GM19467 (cell line): ENCODE data around the gene LBX2.

ENCODE experiments used
- ATAC-seq: cut with Tn5 transposase; IDR thresholded peaks from one replicate; pipeline ENCODE4 v1.9.1; 2021; ENCODE audit warnings: mild to moderate bottlenecking, moderate library complexity; ENCODE audit not compliant: unreplicated experiment

Gene LBX2

GRCh38 chr2:74499267-74499939, at the start of gene LBX2:
TSS of gene LBX2 (minus strand) at chr2:74499603. CDS start at chr2:74499537, 66 bp downstream.
- no peak for ATAC-seq

- no peak for ATAC-seq
These were observed 49.0 kb upstream of the LBX2 start for GRCh38 chr2:74548285-74548899.

- ATAC-seq = no peak
These were observed 46.6 kb upstream of the LBX2 start for GRCh38 chr2:74546004-74546403.

GRCh38 chr2:74544634-74545033, 45.2 kb upstream of the LBX2 start:
- ATAC-seq = no peak

- ATAC-seq = no peak
These were observed 43.6 kb upstream of the LBX2 start for GRCh38 chr2:74542978-74543377.

GRCh38 chr2:74540291-74540690, 40.9 kb upstream of the LBX2 start:
- no peak for ATAC-seq

- ATAC-seq = no peak
These were observed 39.5 kb upstream of the LBX2 start for GRCh38 chr2:74538881-74539339.

- ATAC-seq = no peak
These were observed 37.7 kb upstream of the LBX2 start for GRCh38 chr2:74537140-74537539.

GRCh38 chr2:74536166-74536950, 37.0 kb upstream of the LBX2 start:
- no peak for ATAC-seq

- ATAC-seq = no peak
These were observed 36.1 kb upstream of the LBX2 start for GRCh38 chr2:74535440-74535965.

- no peak for ATAC-seq
These were observed 35.0 kb upstream of the LBX2 start for GRCh38 chr2:74534411-74534810.

- no peak for ATAC-seq
These were observed 34.1 kb upstream of the LBX2 start for GRCh38 chr2:74533464-74533863.

GRCh38 chr2:74532222-74532621, 32.8 kb upstream of the LBX2 start:
- ATAC-seq = no peak

GRCh38 chr2:74531666-74532065, 32.3 kb upstream of the LBX2 start:
- no peak for ATAC-seq

GRCh38 chr2:74530239-74531187, 31.1 kb upstream of the LBX2 start:
- ATAC-seq = no peak

- ATAC-seq = peak; percentile 76
These were observed 30.2 kb upstream of the LBX2 start, which contains the start of the genes AUP1 and HTRA2 for GRCh38 chr2:74529357-74530238. TSS of gene AUP1 (minus strand) at chr2:74529706. CDS start at chr2:74529629, 77 bp downstream. TSS of gene HTRA2 (plus strand) at chr2:74529933. CDS start at chr2:74530007, 74 bp downstream.

GRCh38 chr2:74528600-74529356, 29.4 kb upstream of the LBX2 start:
- peak; percentile 2 for ATAC-seq

- ATAC-seq = no peak
These were observed 28.3 kb upstream of the LBX2 start for GRCh38 chr2:74527741-74528140.
